ENCODE measurements around the gene IRF2BP2.
"Not testable (repeated sequence)": the region's sequence is repeated elsewhere in the genome, so short reads cannot be mapped to it uniquely, and the experiment has no call there.

IRF2BP2 gene

GRCh38 chr1:234603221-234604204 is 6.5 kb downstream of the IRF2BP2 start:
- no peak for FAIRE-seq
- TF ChIP-seq TAF1 (IDR thresholded peaks at IDR 0.05; ENCODE audit: borderline replicate concordance, low read depth, low read length), result no peak
- TF ChIP-seq POLR2A (IDR thresholded peaks at IDR 0.05; ENCODE audit: low read depth, low read length), result peak; percentile 49; the same call in 1 of the 2 replicates
- DNase-seq (ENCODE audit: insufficient read length), result no peak

- DNase-seq (ENCODE audit: insufficient read length) (no peak), FAIRE-seq (peak; percentile 68)
- TF ChIP-seq POLR2A (IDR thresholded peaks at IDR 0.05; ENCODE audit: low read depth, low read length), result peak; percentile 38; the same call in 1 of the 2 replicates
- TF ChIP-seq TAF1 (IDR thresholded peaks at IDR 0.05; ENCODE audit: borderline replicate concordance, low read depth, low read length), result no peak
- TF ChIP-seq POLR2AphosphoS5 (IDR thresholded peaks at IDR 0.05; ENCODE audit: low read depth, low read length), result peak; percentile 83
Observed at GRCh38 chr1:234602334-234603220, 7.4 kb downstream of the IRF2BP2 start.

- no peak for DNase-seq (ENCODE audit: insufficient read length)
- TF ChIP-seq TAF1 (IDR thresholded peaks at IDR 0.05; ENCODE audit: borderline replicate concordance, low read depth, low read length) (no peak), POLR2A (IDR thresholded peaks at IDR 0.05; ENCODE audit: low read depth, low read length) (peak; percentile 58)
- no peak for FAIRE-seq
Observed at GRCh38 chr1:234601301-234602017, 8.5 kb downstream of the IRF2BP2 start.

- peak; percentile 60 for TF ChIP-seq POLR2AphosphoS5 (IDR thresholded peaks at IDR 0.05; ENCODE audit: low read depth, low read length)
- 0 out of 2 replicates have a peak, but pooled peaks have one; percentile 37 for TF ChIP-seq POLR2A (IDR thresholded peaks at IDR 0.05; ENCODE audit: low read depth, low read length)
- no peak for TF ChIP-seq TAF1 (IDR thresholded peaks at IDR 0.05; ENCODE audit: borderline replicate concordance, low read depth, low read length)
- no peak for DNase-seq (ENCODE audit: insufficient read length)
- no peak for FAIRE-seq
Observed at GRCh38 chr1:234600418-234601281, 9.3 kb downstream of the IRF2BP2 start.

GRCh38 chr1:234599617-234600417 is 10.2 kb downstream of the IRF2BP2 start:
- peak; percentile 90 for FAIRE-seq
- peak; percentile 55 for DNase-seq (ENCODE audit: insufficient read length)
- TF ChIP-seq POLR2A (IDR thresholded peaks at IDR 0.05; ENCODE audit: low read depth, low read length) (peak; percentile 39; the same call in 1 of the 2 replicates), TAF1 (IDR thresholded peaks at IDR 0.05; ENCODE audit: borderline replicate concordance, low read depth, low read length) (no peak), POLR2AphosphoS5 (IDR thresholded peaks at IDR 0.05; ENCODE audit: low read depth, low read length) (peak; percentile 56; the same call in 1 of the 2 replicates)

- FAIRE-seq, result no peak
- no peak for DNase-seq (ENCODE audit: insufficient read length)
- TF ChIP-seq TAF1 (IDR thresholded peaks at IDR 0.05; ENCODE audit: borderline replicate concordance, low read depth, low read length) (no peak), POLR2A (IDR thresholded peaks at IDR 0.05; ENCODE audit: low read depth, low read length) (no peak), POLR2AphosphoS5 (IDR thresholded peaks at IDR 0.05; ENCODE audit: low read depth, low read length) (no peak)
Observed at GRCh38 chr1:234598974-234599616, 10.9 kb downstream of the IRF2BP2 start.

- DNase-seq (ENCODE audit: insufficient read length) (no peak), FAIRE-seq (no peak)
- TF ChIP-seq POLR2AphosphoS5 (IDR thresholded peaks at IDR 0.05; ENCODE audit: low read depth, low read length), result no peak
Observed at GRCh38 chr1:234597894-234598293, 12.1 kb downstream of the IRF2BP2 start.

GRCh38 chr1:234595899-234596298 is 14.1 kb downstream of the IRF2BP2 start:
- no peak for TF ChIP-seq TAF1 (IDR thresholded peaks at IDR 0.05; ENCODE audit: borderline replicate concordance, low read depth, low read length)
- no peak for TF ChIP-seq POLR2AphosphoS5 (IDR thresholded peaks at IDR 0.05; ENCODE audit: low read depth, low read length)
- TF ChIP-seq POLR2A (IDR thresholded peaks at IDR 0.05; ENCODE audit: low read depth, low read length), result no peak
- FAIRE-seq (no peak), DNase-seq (ENCODE audit: insufficient read length) (no peak)

GRCh38 chr1:234594575-234594974 is 15.4 kb downstream of the IRF2BP2 start:
- FAIRE-seq; DNase-seq (ENCODE audit: insufficient read length): not testable (repeated sequence)
